Measurements from ENCODE around the gene MEIKIN.

MEIKIN gene, protein sequence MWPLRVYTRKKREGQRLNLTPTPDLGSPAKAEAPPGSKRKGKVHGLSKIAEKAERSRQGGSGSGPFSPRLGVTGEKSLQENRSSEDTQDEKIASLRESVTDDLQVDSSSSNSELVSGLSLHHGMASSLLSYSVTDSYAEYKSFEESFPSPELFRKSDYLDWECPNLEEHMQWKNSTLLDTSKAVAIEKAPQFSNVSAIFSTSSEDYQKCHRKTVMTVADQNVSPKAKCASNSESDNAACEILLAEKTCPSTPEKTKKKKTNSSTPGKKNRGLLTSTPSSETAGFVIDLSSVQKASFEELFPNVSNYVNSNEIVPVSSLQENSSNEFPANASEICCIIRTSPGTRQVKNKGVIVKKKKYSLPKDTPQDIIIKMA

DNA sequence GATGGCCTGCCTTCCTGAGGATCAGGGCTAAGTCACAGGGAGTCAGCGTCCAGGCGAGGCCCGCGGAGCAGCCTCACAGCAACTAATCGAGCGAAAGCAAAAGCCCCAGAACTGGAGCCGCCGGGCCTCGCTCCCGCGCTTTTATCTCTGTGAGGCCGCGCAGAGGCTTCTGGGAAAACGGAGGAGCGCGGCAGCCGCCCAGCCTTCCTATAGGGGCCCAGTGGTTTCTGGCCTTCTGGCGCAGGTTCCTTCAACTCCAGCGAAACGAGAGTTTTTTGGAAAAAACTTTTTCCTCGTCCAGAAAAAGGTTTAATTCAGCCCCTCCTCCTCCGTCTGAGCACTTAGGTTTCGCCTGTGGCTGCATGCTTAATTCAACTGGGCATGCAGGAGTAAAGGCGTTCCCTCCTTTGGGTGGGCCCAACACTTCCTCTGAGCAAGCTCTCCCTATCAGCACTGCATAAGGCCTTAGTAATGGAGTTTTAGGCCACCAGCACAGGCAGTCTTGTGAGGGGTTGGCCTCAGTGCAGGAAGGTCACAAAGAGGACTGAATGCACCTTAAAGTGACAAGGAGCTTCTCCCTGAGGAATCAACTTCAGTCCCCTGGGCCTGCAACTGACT lies at the start of gene MEIKIN:
Gene MEIKIN, minus strand, starts transcription at position 113 of the 618 bp plus-strand sequence. CDS start 158 bp downstream, outside the sequence.
- no peak for DNase-seq

DNA sequence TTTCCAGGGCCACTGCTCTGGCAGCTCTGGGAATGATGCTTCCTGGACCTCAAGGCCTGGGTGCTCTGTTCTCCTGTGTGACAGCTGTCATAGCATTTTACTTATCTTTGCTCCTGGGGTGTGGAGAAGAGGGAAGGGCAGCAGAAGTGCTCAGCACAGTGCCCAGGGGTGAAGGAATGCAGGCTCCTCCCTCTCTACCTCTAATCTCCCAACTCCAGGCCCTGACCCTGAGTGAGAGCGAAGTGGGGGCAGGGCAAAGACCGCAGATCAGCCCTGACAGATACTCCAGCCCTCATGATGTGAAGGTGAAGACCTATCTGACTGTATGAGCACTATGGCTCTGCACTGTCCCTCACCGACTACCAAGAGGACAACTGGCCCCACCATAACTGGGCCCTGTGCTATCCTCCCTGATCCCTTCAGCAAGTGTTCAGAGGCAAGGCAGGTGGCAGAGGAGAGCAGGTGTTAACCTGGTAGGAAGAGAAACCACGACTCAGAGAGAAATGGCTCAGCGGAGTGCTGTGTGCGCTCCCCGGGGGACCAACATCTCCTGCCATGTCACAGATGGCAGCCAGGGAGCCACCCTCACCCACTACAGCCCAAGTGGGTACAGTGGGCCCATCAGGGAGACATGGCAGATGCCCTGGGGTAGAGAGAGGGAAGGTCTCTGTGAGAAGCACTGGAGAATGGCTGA lies 49.2 kb upstream of the MEIKIN start:
- DNase-seq: no peak

DNA sequence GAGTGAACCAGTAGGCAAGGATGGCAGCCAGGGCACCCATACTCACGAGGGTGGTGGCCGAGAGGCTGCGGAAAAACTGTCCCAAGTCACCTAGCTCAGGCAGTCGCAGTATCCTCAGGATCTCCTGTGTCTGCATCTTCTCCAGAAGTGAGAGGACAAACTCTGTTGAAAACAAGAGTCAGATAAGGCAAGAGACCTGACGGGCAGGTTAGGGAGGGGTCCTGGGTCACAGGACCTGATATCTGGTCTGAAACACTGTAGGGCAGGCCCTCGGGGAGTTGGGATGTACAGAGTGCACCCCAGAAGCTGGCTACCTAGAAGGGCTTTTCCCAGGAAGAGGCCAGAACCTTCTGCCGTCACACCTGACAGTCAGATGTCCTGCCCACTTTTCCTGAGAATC lies 48.6 kb upstream of the MEIKIN start:
- DNase-seq: no peak

GRCh38 chr5:131993676-131994075 lies 48.2 kb upstream of the MEIKIN start:
- DNase-seq: no peak

DNA sequence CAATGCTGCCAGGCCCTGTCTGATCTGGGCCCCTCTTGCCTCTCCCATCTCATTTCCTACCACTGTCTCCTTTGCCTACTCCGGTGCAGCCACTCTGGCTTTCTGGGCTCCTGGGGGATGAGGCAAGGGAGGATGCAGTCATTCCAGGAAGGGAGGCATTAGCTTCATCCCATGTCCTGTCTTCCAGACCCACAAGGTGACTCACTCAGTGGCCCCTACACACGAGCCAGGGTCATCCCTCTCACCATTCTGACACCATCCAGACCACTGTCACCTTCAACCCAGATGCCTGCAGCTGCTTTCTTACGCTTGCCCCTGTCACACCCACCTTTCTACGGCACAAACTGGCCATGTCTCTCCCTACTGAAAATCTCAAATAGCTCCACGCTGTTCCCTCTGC lies 46.9 kb upstream of the MEIKIN start:
- no peak for DNase-seq

DNA sequence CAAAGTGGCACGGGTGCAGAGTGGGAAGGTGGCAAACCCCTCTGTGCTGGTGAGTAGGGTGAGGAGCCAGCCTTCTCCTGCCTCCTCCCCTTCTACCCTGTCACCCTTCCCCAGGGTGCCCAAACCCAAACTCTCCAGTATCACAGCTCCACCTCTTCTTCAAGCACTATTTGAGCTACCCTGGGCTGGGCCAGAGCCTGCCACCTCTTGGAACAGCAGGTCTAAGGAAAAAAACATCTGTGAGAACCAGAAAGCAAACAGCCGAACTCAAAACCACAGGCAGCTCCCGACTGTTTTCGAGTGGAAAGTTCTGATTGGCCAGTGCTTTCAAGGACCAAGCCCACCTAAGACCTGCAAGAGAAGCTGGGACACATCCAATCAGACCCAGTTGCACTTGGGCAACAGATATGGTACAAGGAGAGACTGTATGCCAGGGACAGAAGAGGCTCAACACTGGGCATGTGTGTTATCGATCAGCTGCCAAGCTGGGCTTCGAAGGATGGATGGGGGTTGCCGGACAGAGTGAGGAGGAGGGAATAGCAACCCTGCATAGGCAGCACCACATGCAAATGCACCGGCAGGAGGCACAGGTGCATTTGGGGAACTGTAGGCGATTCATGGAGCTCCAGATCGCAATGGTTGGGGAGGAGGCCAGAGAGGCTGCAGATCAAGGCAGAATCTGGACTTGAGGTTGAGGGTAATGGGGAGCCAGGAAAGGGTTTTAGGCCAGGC lies 46.3 kb upstream of the MEIKIN start:
- DNase-seq: no peak

DNA sequence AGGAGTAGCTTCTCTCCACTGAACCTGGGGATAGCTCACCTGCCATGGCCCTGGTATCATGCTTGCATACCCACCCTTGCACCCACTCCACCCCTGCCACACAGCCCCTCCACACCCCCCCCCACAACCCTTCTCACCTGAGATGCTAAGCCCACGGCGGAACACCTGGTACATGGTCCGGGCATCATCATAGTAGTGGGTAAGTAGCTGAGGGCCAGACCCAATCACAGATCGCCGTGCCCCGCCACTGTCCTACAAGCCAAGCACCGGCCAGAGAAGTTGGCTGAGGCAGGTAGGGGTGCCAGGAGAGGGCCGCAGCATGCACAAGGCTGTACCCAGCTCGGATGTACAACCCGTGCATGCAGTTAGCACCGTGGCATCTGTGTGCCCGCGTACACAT lies 45.3 kb upstream of the MEIKIN start:
- DNase-seq: no peak

- no peak for DNase-seq
Observed at GRCh38 chr5:131988601-131989000, 43.1 kb upstream of the MEIKIN start.

GRCh38 chr5:131987251-131987650 lies 41.8 kb upstream of the MEIKIN start:
- no peak for DNase-seq

DNA sequence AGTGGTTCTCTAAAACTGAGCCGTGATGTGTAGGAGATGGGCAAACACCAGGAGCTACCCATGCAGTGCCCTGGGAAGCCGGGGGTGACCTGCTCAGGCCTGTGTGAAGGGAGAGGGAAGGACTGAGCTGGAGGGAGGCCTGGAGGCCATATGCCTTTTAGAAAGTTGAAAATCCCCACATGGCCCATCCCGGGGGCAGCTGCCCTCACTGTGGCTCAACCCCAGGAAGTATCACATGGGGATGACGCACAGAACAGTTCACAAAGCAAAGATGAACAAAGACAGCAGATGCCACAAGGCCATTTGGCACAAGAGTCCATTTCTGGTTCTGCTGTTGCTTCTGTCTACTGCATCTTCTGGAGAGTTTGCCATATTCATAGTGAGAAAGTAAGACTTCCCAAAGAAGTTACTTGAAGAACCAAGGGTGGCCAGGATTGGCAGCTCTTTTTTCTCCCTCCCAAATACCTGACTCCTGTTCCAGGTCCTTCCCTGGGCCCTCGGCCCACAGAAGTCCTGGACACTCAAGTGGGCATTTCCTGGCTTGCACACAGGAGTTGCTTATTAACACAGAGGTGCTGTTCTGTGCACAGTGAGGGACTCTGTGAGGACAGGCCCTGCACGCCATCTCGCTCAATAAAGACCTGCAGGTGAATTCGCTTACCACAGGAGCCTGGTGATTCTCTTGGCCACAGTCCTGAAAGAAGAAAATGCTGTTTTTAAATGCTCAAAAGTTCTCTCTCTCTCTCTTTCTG lies 40.9 kb upstream of the MEIKIN start:
- no peak for DNase-seq

GRCh38 chr5:131984956-131985665 lies 39.6 kb upstream of the MEIKIN start:
- DNase-seq: no peak

DNA sequence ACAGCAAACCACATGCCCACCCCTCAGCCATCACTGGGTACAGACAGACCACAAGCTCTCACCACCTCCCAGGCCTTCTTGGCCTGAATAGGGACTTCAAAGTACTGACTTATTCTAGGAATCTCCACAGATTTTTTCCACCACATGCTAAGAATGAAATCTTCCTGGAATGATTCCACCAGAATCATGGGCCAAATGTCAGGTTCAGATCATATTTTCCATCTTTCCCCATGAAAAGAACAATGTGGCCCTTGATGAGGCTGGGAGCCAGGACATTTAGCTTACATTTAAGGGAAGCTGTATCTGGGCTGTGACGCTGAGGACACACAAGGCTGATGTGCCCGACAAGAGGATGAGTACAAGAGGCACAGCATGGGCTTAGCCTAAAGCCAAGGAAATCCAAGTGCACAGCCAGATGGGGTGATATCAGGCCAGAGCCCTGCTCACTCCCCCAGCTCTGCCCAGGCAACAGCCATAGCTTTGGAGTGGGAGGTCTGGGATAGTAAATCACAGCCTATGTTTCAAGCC lies 37.8 kb upstream of the MEIKIN start:
- no peak for DNase-seq

DNA sequence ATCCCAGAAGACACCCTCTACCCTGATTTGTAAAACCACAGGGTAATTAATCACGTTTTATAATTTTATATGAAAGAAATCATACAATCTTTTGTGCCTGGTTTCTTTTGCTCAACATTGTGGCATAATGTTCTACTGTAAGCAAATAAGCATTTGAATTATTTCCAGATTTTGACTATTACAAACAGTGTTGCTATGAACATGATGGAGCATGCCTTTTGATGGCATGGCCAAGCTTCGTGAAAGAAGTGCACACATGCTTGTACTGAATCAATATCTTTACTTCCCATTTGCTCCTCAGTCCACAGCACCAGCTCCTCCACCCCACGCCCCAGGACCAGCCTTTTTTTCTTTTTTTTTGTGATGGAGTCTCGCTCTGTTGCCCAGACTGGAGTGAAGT lies 36.1 kb upstream of the MEIKIN start:
- DNase-seq: no peak

DNA sequence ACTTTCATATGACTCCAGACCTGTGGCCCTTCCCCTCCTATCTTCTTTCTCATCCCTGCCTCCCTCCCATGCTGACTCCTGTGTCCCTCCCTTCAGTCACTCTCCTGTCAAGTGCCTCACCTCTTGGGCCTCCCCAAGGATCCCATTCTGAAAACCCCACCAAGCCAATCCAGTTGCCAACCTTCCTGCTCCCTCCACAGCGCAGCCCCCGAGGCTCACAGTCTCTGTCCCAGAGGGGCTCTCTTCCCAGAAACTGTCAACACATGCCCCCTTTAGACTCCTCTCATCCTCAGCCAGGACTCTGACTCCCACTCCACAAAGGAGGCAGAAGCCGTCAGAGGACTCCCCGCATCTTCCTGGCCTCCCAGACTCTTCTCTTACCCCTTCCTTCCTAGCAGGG lies 35.2 kb upstream of the MEIKIN start:
- no peak for DNase-seq

DNA sequence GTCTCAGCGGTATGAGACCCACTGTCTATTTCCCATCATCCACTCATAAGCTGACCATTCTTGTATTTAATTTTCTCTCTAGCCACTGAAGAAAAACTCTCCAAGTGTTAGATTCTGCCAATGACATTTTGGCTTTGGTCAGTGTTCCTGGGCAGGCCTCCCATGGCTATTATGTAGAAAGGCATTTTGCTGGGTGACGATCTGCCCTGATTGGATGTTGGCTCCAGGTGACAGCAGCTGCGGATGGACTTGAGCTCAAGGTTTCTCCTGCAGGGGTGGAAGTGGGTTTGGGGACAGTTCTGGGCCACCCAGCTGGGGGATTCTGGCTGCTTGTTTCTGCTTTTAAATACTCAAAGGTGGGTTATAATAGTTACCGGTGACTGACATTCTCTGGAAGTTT lies 34.4 kb upstream of the MEIKIN start:
- DNase-seq: no peak

GRCh38 chr5:131977212-131977604 lies 31.7 kb upstream of the MEIKIN start:
- DNase-seq: no peak

DNA sequence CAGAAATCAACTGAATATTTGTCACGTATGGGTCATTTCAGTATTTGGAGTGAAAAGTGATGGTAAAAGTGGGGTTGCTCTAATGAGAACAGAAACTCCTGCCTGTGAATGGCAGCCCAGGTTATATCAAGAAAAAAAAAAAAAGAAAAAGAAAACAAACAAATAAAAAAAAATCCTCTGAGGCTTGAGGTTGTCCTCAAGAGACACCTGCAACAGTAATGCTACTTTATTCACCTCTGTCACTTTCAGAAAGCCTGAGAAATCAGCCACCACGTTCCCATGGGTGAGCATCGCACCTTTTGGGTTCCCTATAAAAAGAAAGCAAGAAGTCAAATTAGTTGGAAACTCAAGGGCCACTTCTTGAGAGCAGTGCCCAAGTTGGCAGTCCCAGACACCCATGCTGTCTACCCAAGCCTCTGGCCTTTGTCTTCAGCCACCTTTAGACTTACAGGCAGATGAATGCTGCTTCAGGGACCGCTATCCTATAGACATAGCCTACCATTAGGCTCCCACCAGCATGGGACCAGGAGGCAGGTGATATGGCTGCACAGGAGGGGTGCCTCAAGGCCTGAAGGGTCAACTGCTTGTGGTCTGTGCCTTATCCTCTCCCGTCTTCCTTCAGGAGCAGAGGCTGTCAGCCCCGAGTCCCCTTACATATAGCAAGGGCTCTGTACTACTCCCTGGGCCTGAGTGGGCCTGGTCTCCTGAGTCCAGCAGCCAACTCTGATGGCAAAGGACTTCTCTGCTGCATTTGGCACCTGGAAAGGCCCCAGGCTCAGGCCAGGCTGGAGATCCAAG lies 31.1 kb upstream of the MEIKIN start:
- no peak for DNase-seq

DNA sequence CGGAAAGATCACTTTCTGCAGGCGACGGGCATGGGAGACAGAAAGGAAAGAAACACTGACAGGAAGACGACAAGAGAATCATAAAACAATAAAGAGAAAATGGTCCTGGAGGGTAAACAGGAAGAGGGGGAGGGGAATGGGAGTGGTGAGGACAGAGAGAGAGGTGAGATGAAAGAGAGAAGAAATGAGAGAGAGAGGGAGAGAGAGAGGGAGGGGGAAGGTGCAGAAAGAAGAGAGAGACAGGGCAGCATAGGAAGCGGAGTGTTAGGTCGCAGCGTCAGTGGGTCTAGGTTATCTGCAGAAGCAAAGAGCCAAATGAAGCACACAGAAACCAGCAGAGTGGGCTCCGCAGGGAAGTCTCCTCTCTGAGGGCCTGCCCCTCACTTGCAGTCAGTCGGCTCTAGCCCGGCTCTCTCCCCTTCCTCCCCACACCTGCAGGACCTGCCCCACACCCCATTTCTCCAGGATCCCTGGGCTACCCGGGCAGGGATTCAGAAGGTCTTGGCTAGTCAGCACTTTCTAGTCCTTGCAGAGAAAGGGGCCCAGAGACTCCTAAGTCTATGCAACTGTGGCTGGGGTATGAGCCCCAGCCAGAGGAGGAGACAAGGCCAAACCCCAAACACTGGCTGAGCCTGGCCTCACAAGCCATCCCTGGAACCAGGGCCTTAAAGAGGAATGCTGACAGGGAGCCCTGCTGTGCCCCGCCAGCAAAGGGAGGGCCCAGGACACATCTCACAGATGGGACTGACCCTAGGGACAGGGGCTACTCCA lies 29.7 kb upstream of the MEIKIN start:
- DNase-seq: no peak

DNA sequence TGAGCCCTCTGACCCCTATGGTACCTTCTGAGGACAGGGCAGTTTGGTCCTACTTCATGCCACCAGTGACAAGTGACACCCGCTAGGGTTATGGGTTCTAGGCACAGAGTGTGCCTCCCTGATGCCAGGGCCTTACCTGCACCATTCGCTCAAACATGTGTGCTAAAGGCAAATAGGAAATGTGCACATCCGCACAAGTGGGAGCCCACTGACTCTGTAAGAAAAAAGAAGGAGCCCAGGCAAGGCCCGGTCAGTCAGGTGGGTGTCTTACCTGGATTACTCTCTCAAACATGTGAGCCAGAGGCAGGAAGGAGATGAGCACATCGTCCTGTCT lies 29.1 kb upstream of the MEIKIN start:
- no peak for DNase-seq

- DNase-seq: no peak
Observed at GRCh38 chr5:131974016-131974415, 28.6 kb upstream of the MEIKIN start.

Data from kidney glomerular epithelial cell (primary cell).